Renal pelvis (tissue), 4 donors: ENCODE data around the gene SCT. TPM values are rescaled to one million over a fixed set of nuclear protein-coding genes. Genes with fewer than 3 reads are reported as not detected.

Experiments
- DNase-seq: peaks from one replicate; pipeline ENCODE4 v3.0.0-alpha.2; 2013
- polyA plus RNA-seq, 3 donors: library from polyadenylated mRNA; unstranded; fragments of 120-200 nt; gene quantifications; one replicate each; pipeline ENCODE4 v1.2.1, GENCODE V29; 2013; ENCODE audit not compliant: insufficient read length in 3 of 3

Gene SCT
- polyA plus RNA-seq, 3 donors: 0.87 to 2.3 (median 2.3) TPM

- no peak for DNase-seq
Observed at GRCh38 chr11:590997-591396, 36.0 kb downstream of the SCT start.

- no peak for DNase-seq
Observed at GRCh38 chr11:589798-590197, 37.2 kb downstream of the SCT start.

GRCh38 chr11:587978-588380 is 39.0 kb downstream of the SCT start:
- no peak for DNase-seq

- DNase-seq: no peak
Observed at GRCh38 chr11:587546-587945, 39.4 kb downstream of the SCT start.

- DNase-seq: no peak
Observed at GRCh38 chr11:586376-587316, 40.3 kb downstream of the SCT start.

GRCh38 chr11:584287-584686 is 42.7 kb downstream of the SCT start:
- DNase-seq: no peak

- no peak for DNase-seq
Observed at GRCh38 chr11:581752-582151, 45.2 kb downstream of the SCT start.

GRCh38 chr11:581342-581741 is 45.6 kb downstream of the SCT start:
- no peak for DNase-seq

- no peak for DNase-seq
Observed at GRCh38 chr11:579830-580601, 47.0 kb downstream of the SCT start.

GRCh38 chr11:578276-579035 is 48.5 kb downstream of the SCT start:
- no peak for DNase-seq

- DNase-seq: no peak
Observed at GRCh38 chr11:577611-577894, 49.4 kb downstream of the SCT start.

GRCh38 chr11:576811-577610 is 50.0 kb downstream of the SCT start:
- DNase-seq: no peak

Other genes starting within 250 kb of the SCT start
- 1 to 10 TPM; 6.5 to 7.0 (median 6.7) TPM for gene PKP3, start 233.0 kb downstream of the SCT start, polyA plus RNA-seq
- 10 to 100 TPM; 49.6 to 61.7 (median 61.5) TPM for gene SIGIRR, start 212.2 kb downstream of the SCT start, polyA plus RNA-seq
- gene ANO9, start 185.2 kb downstream of the SCT start, polyA plus RNA-seq: 10 to 100 TPM; 11.2 to 17.4 (median 14.2) TPM
- 10 to 100 TPM; 40.0 to 44.9 (median 41.2) TPM for gene PTDSS2, start 176.9 kb downstream of the SCT start, polyA plus RNA-seq
- gene RNH1, start 119.9 kb downstream of the SCT start, polyA plus RNA-seq: 100 to 1,000 TPM in 2 of 3 donors, 10 to 100 TPM in 1; 99.2 to 115 (median 110) TPM
- 10 to 100 TPM; 48.3 to 62.5 (median 56.2) TPM for gene HRAS, start 91.6 kb downstream of the SCT start, polyA plus RNA-seq
- 1 to 10 TPM; 5.4 to 6.4 (median 5.5) TPM for gene LRRC56, start 89.7 kb downstream of the SCT start, polyA plus RNA-seq
- 1 to 10 TPM; 4.2 to 4.9 (median 4.6) TPM for gene LMNTD2, start 66.4 kb downstream of the SCT start, polyA plus RNA-seq
- gene RASSF7, start 66.2 kb downstream of the SCT start, polyA plus RNA-seq: 10 to 100 TPM; 58.0 to 66.3 (median 64.5) TPM
- 10 to 100 TPM; 26.8 to 30.4 (median 28.3) TPM for gene PHRF1, start 50.7 kb downstream of the SCT start, polyA plus RNA-seq
- 10 to 100 TPM; 11.0 to 11.7 (median 11.2) TPM for gene IRF7, start 11.2 kb downstream of the SCT start, polyA plus RNA-seq
- gene CDHR5, start 2.2 kb downstream of the SCT start, polyA plus RNA-seq: 10 to 100 TPM; 42.6 to 56.2 (median 47.7) TPM
- gene DRD4, start 10.1 kb upstream of the SCT start, polyA plus RNA-seq: 1 to 10 TPM; 3.8 to 5.4 (median 4.2) TPM
- 10 to 100 TPM; 55.3 to 61.9 (median 55.6) TPM for gene DEAF1, start 68.0 kb upstream of the SCT start, polyA plus RNA-seq
- gene TMEM80, start 68.6 kb upstream of the SCT start, polyA plus RNA-seq: 10 to 100 TPM; 41.9 to 62.1 (median 59.9) TPM
- 100 to 1,000 TPM; 128 to 189 (median 150) TPM for gene EPS8L2, start 79.0 kb upstream of the SCT start, polyA plus RNA-seq
- 100 to 1,000 TPM; 129 to 137 (median 130) TPM for gene TALDO1, start 120.3 kb upstream of the SCT start, polyA plus RNA-seq
- gene GATD1, start 150.3 kb upstream of the SCT start, polyA plus RNA-seq: 100 to 1,000 TPM in 1 of 3 donors, 10 to 100 TPM in 2; 85.0 to 111 (median 90.3) TPM
- gene CEND1, start 162.9 kb upstream of the SCT start, polyA plus RNA-seq: 1 to 10 TPM in 1 of 3 donors, under 1 TPM in 2; 0.64 to 1.3 (median 0.83) TPM
- 10 to 100 TPM; 16.0 to 20.9 (median 20.6) TPM for gene SLC25A22, start 171.1 kb upstream of the SCT start, polyA plus RNA-seq
- 10 to 100 TPM; 11.8 to 14.4 (median 13.0) TPM for gene PIDD1, start 178.1 kb upstream of the SCT start, polyA plus RNA-seq
- gene RPLP2, start 182.8 kb upstream of the SCT start, polyA plus RNA-seq: 1,000 to 10,000 TPM; 1,087 to 1,248 (median 1,229) TPM
- 10 to 100 TPM; 66.0 to 79.1 (median 74.7) TPM for gene PNPLA2, start 191.7 kb upstream of the SCT start, polyA plus RNA-seq
- gene CRACR2B, start 200.7 kb upstream of the SCT start, polyA plus RNA-seq: 10 to 100 TPM; 16.7 to 21.7 (median 20.0) TPM
- 100 to 1,000 TPM; 207 to 225 (median 220) TPM for gene CD151, start 205.8 kb upstream of the SCT start, polyA plus RNA-seq
- gene POLR2L, start 215.3 kb upstream of the SCT start, polyA plus RNA-seq: 100 to 1,000 TPM; 106 to 132 (median 125) TPM
- 10 to 100 TPM; 76.0 to 92.3 (median 85.2) TPM for gene TSPAN4, start 215.7 kb upstream of the SCT start, polyA plus RNA-seq